ENCODE data around the gene FOXI1. TPM values are rescaled to one million over a fixed set of nuclear protein-coding genes. Genes with fewer than 3 reads are reported as not detected.

Gene FOXI1
- total and polyA plus RNA-seq, 7 donors, result 0.06 TPM; not detected in 6

- H3K36me3 ChIP-seq, result no peaks in the 10 kb centered on the region
- peak; percentile 84 for DNase-seq
- intact Hi-C loops (cut with DNase I), result loop anchor here (5.0 kb wide), 2 partner anchors 322 to 532 kb away; no protein-coding TSS in a partner anchor
- 29 to 34% methylated on average over 13 of the region's 13 CpGs for WGBS, 2 donors
- no peaks in the 10 kb centered on the region for H3K27me3 ChIP-seq
- no peak overlapping the region for H3K27ac ChIP-seq
- peaks cover 0 to 6% (median 0%) of the 10 kb centered on the region in 4 donors for H3K4me1 ChIP-seq
- no peaks in the 10 kb centered on the region for H3K9me3 ChIP-seq
- TF ChIP-seq POLR2A (IDR thresholded peaks at IDR 0.05), result no peak
- peak in 3 of 4 experiments; percentile 42 to 49 (median 43) for TF ChIP-seq CTCF (IDR thresholded peaks at IDR 0.05)
- no peak overlapping the region for H3K4me3 ChIP-seq
These were observed 5.4 kb upstream of the FOXI1 start for GRCh38 chr5:170100066-170100943.

- no peaks in the 10 kb centered on the region for H3K27me3 ChIP-seq
These were observed 2.2 kb upstream of the FOXI1 start for GRCh38 chr5:170103447-170103846.

GRCh38 chr5:170104299-170104698 lies 1.4 kb upstream of the FOXI1 start:
- H3K9me3 ChIP-seq, result no peaks in the 10 kb centered on the region
- DNase-seq, result no peak
- TF ChIP-seq POLR2AphosphoS5 (IDR thresholded peaks at IDR 0.05) (no peak), POLR2A (IDR thresholded peaks at IDR 0.05) (no peak), CTCF (IDR thresholded peaks at IDR 0.05) (no peak), EP300 (IDR thresholded peaks at IDR 0.05) (no peak)
- H3K36me3 ChIP-seq, result no peaks in the 10 kb centered on the region
- H3K4me1 ChIP-seq, result peaks cover 0 to 6% (median 0%) of the 10 kb centered on the region in 4 donors
- intact Hi-C loops (cut with DNase I), result loop anchor here (5.0 kb wide), 2 partner anchors 318 to 528 kb away; no protein-coding TSS in a partner anchor
- H3K27ac ChIP-seq, result no peak overlapping the region
- WGBS, 2 donors, result 90% methylated on average over 6 of the region's 6 CpGs
- H3K4me3 ChIP-seq, result no peak overlapping the region
- H3K27me3 ChIP-seq, result no peaks in the 10 kb centered on the region

More at GRCh38 chr5:170103447-170103846, 2.2 kb upstream of the FOXI1 start:
- TF ChIP-seq POLR2AphosphoS5 (IDR thresholded peaks at IDR 0.05) (no peak), POLR2A (IDR thresholded peaks at IDR 0.05) (no peak), EP300 (IDR thresholded peaks at IDR 0.05) (no peak), CTCF (IDR thresholded peaks at IDR 0.05) (no peak)
- intact Hi-C loops (cut with DNase I), result loop anchor here (5.0 kb wide), 2 partner anchors 319 to 529 kb away; no protein-coding TSS in a partner anchor
- Histone ChIP-seq H3K4me3 (no peak overlapping the region), H3K9me3 (no peaks in the 10 kb centered on the region), H3K4me1 (peaks cover 0 to 6% (median 0%) of the 10 kb centered on the region in 4 donors), H3K36me3 (no peaks in the 10 kb centered on the region), H3K27ac (no peak overlapping the region)
- DNase-seq, result no peak
- WGBS, 2 donors, result 92 to 96% methylated on average over 1 of the region's 1 CpG

- Histone ChIP-seq H3K9me3 (no peaks in the 10 kb centered on the region), H3K27me3 (no peaks in the 10 kb centered on the region), H3K36me3 (no peaks in the 10 kb centered on the region), H3K4me1 (peaks cover 0 to 6% (median 0%) of the 10 kb centered on the region in 4 donors), H3K4me3 (no peak overlapping the region), H3K27ac (no peak overlapping the region)
- intact Hi-C loops (cut with DNase I), result loop anchor here (5.0 kb wide), 2 partner anchors 318 to 528 kb away; no protein-coding TSS in a partner anchor
- DNase-seq, result no peak
- no peak for TF ChIP-seq EP300 (IDR thresholded peaks at IDR 0.05)
- no peak for TF ChIP-seq POLR2A (IDR thresholded peaks at IDR 0.05)
- no peak for TF ChIP-seq CTCF (IDR thresholded peaks at IDR 0.05)
- no peak for TF ChIP-seq POLR2AphosphoS5 (IDR thresholded peaks at IDR 0.05)
- 87 to 95% methylated on average over 26 of the region's 26 CpGs for WGBS, 2 donors
These were observed 987 bp upstream of the FOXI1 start for GRCh38 chr5:170104710-170105109.
